HL-60 (cell line): ENCODE results near the gene PGBD5.

Experiments
- DNase-seq, 2 experiments: peaks; one replicate each; pipeline ENCODE4 v3.0.0-alpha.2; 2010 to 2020; ENCODE audit warnings: low read depth in 1 of 2, low spot score in 1 of 2
- H3K27ac ChIP-seq: fragments of 250-450 bp; sonication (Bioruptor Pico); replicated peaks from 2 replicates; pipeline ENCODE4 v1.5.1; 2020; ENCODE audit warnings: mild to moderate bottlenecking, moderate library complexity
- H3K27me3 ChIP-seq: fragments of 250-450 bp; sonication (Bioruptor Pico); 2 replicates; pipeline ENCODE4 v1.5.1; 2021; ENCODE audit warnings: mild to moderate bottlenecking, moderate library complexity; ENCODE audit not compliant: insufficient read depth, poor library complexity, severe bottlenecking
- H3K4me3 ChIP-seq: replicated peaks from 2 replicates; pipeline ENCODE4 v1.5.1; 2011; ENCODE audit warnings: mild to moderate bottlenecking, control low read depth, low read length; ENCODE audit not compliant: insufficient read depth
- GABPA ChIP-seq: IDR thresholded peaks from 2 replicates; pipeline ENCODE4 v1.6.1; 2012; ENCODE audit warnings: low read depth
- POLR2AphosphoS5 ChIP-seq: IDR thresholded peaks from 2 replicates; pipeline ENCODE4 v1.6.1; 2012; ENCODE audit warnings: low read depth
- SPI1 ChIP-seq: IDR thresholded peaks from 2 replicates; pipeline ENCODE4 v1.6.1; 2012; ENCODE audit warnings: low read depth, mild to moderate bottlenecking, borderline replicate concordance
- TF ChIP-seq, protein P1 (sequence below): IDR thresholded peaks from 2 replicates; pipeline ENCODE4 v1.6.1; 2012; ENCODE audit warnings: low read depth; ENCODE audit not compliant: insufficient replicate concordance
- TF ChIP-seq, protein P2 (sequence below): IDR thresholded peaks from one replicate; pipeline ENCODE4 v1.5.1; 2011; ENCODE audit warnings: low read length, control low read depth, inconsistent platforms; ENCODE audit not compliant: insufficient read depth

PGBD5 gene

GRCh38 chr1:230398856-230399255 lies 27.3 kb downstream of the PGBD5 start:
- TF ChIP-seq SPI1 (no peak), GABPA (no peak), POLR2AphosphoS5 (no peak)
- TF ChIP-seq, protein P1, sequence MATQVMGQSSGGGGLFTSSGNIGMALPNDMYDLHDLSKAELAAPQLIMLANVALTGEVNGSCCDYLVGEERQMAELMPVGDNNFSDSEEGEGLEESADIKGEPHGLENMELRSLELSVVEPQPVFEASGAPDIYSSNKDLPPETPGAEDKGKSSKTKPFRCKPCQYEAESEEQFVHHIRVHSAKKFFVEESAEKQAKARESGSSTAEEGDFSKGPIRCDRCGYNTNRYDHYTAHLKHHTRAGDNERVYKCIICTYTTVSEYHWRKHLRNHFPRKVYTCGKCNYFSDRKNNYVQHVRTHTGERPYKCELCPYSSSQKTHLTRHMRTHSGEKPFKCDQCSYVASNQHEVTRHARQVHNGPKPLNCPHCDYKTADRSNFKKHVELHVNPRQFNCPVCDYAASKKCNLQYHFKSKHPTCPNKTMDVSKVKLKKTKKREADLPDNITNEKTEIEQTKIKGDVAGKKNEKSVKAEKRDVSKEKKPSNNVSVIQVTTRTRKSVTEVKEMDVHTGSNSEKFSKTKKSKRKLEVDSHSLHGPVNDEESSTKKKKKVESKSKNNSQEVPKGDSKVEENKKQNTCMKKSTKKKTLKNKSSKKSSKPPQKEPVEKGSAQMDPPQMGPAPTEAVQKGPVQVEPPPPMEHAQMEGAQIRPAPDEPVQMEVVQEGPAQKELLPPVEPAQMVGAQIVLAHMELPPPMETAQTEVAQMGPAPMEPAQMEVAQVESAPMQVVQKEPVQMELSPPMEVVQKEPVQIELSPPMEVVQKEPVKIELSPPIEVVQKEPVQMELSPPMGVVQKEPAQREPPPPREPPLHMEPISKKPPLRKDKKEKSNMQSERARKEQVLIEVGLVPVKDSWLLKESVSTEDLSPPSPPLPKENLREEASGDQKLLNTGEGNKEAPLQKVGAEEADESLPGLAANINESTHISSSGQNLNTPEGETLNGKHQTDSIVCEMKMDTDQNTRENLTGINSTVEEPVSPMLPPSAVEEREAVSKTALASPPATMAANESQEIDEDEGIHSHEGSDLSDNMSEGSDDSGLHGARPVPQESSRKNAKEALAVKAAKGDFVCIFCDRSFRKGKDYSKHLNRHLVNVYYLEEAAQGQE = no peak
- TF ChIP-seq, protein P2, sequence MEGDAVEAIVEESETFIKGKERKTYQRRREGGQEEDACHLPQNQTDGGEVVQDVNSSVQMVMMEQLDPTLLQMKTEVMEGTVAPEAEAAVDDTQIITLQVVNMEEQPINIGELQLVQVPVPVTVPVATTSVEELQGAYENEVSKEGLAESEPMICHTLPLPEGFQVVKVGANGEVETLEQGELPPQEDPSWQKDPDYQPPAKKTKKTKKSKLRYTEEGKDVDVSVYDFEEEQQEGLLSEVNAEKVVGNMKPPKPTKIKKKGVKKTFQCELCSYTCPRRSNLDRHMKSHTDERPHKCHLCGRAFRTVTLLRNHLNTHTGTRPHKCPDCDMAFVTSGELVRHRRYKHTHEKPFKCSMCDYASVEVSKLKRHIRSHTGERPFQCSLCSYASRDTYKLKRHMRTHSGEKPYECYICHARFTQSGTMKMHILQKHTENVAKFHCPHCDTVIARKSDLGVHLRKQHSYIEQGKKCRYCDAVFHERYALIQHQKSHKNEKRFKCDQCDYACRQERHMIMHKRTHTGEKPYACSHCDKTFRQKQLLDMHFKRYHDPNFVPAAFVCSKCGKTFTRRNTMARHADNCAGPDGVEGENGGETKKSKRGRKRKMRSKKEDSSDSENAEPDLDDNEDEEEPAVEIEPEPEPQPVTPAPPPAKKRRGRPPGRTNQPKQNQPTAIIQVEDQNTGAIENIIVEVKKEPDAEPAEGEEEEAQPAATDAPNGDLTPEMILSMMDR = no peak
- H3K27ac ChIP-seq = no peak overlapping the region
- no peak overlapping the region for H3K4me3 ChIP-seq
- DNase-seq = no peak
- H3K27me3 ChIP-seq = no peaks in the 10 kb centered on the region

DNA sequence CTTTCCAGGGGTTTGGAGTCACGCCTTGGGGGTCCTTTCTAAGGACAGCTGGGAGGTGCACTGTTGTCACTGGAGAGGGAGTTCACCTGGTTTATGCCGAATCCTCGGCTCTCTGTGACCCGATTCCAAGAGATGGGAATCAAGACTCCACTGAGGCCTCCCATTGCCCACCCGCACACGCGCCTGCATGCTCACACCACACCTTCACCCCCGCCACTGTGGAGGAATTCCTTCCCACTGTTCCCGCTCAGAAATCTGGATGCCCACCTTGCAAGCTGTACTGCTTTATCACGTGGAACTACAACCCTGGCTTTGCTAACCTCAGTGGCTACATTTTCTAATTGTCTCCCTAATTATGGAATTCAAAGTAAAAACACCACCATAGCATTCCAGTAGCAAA lies 29.2 kb downstream of the PGBD5 start:
- no peaks in the 10 kb centered on the region for H3K27me3 ChIP-seq
- DNase-seq = no peak
- H3K4me3 ChIP-seq = no peak overlapping the region
- H3K27ac ChIP-seq = no peak overlapping the region
- TF ChIP-seq, protein P1 = no peak
- TF ChIP-seq SPI1 (no peak), POLR2AphosphoS5 (no peak), GABPA (no peak)
- TF ChIP-seq, protein P2 = no peak

- no peak for TF ChIP-seq POLR2AphosphoS5
- TF ChIP-seq SPI1 = no peak
- no peak overlapping the region for H3K4me3 ChIP-seq
- H3K27ac ChIP-seq = no peak overlapping the region
- H3K27me3 ChIP-seq = no peaks in the 10 kb centered on the region
- no peak for DNase-seq
Observed at GRCh38 chr1:230395932-230396331, 30.2 kb downstream of the PGBD5 start.

GRCh38 chr1:230394741-230395140 lies 31.4 kb downstream of the PGBD5 start:
- no peak for DNase-seq
- no peak overlapping the region for H3K4me3 ChIP-seq
- no peaks in the 10 kb centered on the region for H3K27me3 ChIP-seq
- H3K27ac ChIP-seq = no peak overlapping the region
- TF ChIP-seq, protein P1 = no peak
- no peak for TF ChIP-seq POLR2AphosphoS5
- TF ChIP-seq SPI1 = no peak
- no peak for TF ChIP-seq GABPA
- TF ChIP-seq, protein P2 = no peak
